ENCODE results near the gene TTC7B.

Gene TTC7B

DNA sequence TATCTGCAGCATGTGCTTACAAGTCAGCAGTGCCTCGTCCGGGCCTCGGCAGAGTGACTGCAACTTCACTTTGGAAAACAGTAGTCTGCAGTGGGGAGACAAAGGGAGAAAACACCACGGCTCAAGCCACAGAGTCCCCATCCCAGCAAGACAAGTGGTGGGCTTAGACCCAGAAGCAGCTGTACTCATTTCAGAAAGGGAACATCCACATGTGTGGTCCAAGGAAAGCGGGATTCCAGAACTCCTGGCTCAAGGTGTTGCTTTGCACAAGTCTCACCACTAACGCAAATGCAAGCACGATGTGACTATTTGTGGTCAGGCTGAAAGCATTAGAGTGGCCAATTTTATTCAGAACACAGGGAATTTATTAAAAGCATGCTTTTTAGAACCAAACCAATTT, 198.3 kb downstream of the TTC7B start:
- no peak for DNase-seq (ENCODE audit: low read depth)

DNA sequence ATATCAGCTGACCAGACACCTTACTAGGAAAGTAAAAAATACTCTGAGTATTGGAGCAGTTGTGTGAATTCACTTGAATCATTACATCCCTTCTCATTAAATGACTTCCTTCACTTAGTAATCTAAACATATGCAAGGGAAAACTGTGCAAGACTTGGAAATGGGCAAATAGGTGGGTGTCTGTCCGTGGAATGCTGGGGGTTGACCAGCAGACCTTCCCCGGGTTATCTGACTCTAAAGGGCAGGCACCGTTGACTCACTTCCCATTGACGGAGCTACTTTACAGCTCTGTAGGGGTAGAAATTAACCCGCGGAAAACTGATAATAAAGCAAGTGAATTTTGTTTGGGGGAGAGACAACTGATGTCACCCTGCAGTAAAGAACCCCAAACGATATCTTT, 199.3 kb downstream of the TTC7B start:
- no peak for DNase-seq (ENCODE audit: low read depth)

DNA sequence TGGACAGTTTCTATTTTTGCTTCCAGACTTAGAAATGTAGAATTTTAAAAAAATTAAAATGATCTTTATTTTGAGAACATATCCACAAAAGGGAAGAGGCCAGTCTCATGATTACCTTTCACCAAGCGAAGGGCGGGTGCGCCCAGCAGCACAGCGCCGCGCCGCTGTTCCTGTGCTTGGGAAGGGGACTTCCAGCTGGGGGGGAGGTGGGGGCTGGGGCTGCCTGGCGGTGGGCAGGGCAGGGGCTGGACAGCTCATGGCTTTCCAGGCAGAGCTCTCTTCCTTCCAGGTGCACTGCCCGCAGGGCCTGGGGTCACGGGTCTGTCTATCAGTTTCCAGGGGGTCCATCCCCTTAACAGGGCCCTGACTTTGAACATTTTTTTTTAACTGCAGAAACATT, 199.9 kb downstream of the TTC7B start:
- DNase-seq (ENCODE audit: low read depth) = no peak

DNA sequence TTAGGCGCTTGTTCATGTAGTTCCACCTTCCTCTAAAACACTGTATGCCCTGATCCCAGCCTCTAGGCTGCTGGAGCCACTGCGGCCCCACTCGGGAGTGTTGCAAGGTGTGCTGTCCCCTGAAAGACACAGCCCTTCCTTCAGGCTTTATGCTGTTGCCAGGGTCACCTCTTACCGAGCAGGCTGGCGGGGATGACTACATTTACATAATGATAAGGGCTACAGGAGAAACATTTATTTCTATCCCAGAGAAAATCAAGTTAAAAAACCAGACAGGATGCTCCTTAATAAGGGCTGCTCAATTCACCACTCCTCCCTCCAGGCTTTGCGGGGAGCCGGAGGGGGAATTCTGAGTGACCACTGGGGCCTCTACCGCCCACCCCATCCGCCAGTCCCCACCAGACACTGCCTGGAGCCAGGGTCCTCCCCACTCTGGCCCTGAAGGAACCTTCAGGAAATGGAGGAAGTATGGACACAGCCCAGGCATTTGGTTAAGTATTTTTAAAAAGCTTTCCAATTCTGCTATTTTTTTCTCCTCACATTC, 200.6 kb downstream of the TTC7B start:
- DNase-seq (ENCODE audit: low read depth) = no peak

DNA sequence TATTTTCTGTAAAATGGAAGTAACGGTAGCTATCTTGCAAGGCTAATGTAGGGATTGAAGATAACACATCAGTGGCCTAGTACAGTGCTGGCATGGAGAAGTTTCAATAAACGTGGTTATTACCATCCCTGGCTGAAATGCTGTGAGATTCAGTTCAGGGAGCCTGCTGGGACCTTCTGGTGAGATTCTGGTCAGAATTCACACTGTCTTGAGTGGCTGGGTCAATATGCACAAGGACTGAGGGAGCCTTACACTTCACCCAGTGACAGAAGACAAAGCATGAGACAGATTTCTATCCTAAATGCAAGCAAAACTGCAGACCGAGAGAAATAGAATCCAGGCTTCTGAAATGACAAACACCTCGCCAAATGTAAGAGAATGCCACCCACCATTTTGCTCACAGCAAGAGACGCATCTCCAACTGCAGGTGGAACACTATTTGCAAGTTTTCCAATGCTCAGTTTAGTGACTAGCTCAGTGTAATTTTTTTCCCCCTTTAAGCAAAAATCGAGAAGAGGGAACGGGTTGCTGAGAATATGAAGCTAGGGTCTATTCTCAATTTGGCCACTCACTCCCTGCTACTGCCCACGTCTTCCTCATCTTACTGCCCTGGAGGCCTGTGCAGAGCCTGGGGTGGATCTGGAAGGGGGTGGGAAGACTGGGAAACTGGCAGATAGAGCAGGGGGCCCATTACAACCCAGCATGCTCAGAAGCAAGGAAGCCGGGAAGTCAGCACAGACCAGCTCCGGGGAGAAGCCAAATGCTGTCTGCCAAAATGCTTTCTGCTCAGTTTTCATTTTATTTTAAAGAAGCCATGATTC, 201.3 kb downstream of the TTC7B start:
- DNase-seq (ENCODE audit: low read depth) = no peak

DNA sequence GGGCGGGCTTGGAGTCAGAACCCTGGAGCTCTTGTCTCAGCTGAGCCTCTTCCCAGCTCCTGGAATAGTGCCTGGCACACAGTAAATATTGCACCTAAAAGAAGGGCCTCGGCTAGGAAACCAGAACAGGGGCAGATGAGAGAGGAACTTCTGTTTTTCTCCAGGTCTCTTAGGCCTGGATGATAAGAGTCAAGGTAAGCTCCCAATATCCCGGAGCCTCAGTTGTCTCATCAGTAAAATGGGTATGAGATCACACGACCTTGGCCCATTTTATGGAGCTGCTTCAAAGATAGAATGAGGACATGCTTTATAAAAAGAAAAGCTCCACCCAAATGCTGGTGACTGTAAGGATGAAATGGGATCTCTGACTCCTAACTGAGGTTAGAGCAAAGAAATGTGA, 202.2 kb downstream of the TTC7B start:
- no peak for DNase-seq (ENCODE audit: low read depth)

DNA sequence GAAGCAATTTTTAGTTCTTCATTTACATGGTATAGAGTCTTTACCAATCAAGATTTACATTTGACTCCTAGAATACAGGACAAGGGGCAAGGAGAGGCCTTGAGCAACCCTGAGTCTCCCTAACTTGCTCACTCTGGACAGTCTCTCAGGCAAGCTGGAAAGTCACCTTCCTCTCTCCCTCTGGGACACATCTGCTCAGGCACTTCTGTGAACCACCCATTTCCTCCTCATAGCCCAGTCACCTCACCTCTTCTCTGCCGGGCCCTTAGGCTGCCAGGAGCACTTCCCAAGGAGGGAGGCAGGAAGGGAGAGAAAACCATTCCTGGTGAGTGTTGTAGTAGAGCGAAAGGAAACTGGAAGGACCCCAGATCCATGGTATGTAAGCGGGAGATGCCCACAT, 202.8 kb downstream of the TTC7B start:
- DNase-seq (ENCODE audit: low read depth) = no peak

DNA sequence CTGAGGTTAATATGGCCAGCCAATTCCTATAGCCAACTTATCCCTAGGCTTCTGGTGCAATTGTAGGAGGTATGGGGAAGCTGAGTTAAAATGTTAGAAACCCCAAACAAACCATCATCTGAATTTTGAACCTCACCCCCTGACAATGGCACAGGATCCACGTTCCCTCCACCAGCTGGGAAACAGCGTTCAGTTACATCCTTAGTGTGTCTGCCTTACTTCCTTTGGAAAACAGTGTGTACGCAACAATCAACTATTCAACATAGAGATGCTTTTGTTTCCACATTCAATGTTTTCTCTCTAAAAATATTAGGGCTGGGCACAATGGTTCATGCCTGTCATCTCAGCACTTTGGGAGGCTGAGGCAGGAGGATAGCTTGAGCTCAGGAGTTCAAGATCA, 203.4 kb downstream of the TTC7B start:
- no peak for DNase-seq (ENCODE audit: low read depth)

DNA sequence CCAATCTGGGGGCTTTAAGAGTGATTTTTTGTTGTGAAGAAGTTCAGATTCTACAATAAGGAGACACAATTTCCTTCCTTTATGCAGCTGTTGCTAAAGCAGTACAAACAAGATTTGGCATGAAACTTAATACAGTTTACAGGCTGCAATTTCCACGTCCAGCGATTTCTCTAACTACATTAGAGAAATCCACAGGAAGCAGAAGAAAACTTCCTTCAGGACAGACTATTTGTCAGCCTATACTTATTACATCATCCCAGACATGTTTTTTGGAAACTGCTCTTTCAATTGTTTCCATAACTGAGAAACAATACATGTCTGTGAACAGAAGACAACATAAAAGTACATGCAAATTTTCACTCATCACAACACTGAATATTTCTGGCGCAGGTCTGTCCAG, 204.3 kb downstream of the TTC7B start:
- DNase-seq (ENCODE audit: low read depth) = no peak

DNA sequence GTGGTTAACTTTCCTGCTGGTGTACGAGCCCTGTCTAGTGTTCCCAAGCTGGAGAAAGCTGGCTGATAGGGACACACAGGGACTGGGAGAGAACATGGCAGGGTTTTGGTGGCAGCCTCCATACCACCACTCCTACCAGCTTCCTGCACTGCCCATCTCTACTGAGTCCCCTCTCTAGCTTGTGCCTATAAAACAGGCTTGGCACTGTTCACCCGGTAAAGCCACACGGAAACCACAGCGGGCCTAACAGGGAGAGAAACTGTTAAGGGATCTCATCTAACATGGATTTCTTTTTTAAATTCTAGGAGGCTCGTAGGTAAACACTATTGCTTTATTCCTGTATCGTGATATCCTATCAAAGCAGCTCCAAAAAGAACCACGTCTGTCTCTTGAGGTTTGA, 204.7 kb downstream of the TTC7B start:
- no peak for DNase-seq (ENCODE audit: low read depth)

DNA sequence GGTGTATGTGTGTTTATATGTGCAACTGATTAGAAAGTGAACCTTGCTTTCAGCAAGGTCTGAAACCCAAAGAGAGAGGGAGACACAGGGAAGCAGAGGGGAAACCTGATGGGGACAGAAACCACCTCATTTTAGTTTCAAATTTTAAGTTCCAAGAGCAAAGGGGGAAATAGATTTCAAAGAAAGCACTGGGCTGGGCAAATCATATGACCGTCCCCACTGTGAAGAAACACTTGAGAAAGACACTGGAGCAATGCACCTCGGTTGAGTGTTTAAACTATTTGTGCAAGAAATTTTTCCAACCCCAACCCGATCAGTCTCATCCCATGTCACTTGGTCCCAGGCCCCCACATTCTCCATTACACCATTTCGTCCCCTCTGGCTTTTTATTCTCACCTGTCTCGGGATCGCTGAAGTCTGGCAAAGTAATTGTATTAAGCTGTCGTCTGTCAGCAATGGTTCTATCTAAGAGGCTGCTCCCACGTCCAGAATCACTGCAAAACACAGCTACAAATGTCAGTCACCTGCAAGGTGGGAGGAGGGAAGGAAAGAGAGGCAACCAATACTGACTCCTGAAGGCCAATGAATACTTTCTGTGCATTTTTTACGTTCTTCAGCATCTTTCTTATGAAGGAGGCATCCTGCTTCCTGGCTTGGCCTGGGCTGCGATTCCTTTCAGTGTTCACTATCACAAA, 205.7 kb downstream of the TTC7B start:
- DNase-seq (ENCODE audit: low read depth) = no peak

DNA sequence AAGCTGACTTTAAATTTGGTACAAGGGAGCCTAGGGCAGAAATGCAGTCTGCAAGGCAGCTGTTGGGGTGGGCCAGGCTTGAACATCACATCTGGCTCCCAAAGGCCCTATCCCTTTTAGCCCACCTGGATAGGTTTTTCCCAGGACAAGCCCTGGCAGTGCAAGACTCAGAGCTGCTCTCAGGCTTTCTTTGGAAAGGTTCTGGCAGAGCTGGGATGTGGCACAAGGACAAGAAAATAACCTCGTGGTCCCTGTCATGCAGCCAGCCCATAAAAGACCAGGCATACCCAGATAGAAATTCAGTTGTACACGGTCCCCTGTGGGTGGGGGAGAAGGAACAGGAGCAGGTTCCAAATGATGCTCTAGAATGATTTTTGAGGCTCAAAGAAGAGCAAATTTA, 206.9 kb downstream of the TTC7B start:
- DNase-seq (ENCODE audit: low read depth) = no peak

DNA sequence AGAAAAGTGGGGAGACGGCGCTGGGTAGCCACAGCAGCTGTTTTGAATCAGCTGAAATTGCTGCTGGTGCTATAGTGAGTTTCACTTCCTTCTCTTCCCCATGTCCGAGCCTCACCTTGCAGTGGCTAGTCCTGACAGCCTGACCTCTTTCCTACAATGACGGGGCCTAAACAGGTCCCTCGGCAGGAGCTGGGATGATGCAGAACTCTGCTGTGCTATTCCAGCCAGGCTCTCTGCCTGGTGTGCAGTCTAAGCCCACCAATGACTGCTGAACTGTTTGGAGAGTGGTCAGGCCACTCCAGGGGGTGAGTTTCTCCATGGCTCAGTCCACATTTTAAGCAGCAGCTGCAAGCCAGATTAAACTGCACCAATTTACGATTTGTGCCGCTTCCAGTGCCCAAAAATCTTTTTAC, 207.3 kb downstream of the TTC7B start:
- DNase-seq (ENCODE audit: low read depth) = no peak

DNA sequence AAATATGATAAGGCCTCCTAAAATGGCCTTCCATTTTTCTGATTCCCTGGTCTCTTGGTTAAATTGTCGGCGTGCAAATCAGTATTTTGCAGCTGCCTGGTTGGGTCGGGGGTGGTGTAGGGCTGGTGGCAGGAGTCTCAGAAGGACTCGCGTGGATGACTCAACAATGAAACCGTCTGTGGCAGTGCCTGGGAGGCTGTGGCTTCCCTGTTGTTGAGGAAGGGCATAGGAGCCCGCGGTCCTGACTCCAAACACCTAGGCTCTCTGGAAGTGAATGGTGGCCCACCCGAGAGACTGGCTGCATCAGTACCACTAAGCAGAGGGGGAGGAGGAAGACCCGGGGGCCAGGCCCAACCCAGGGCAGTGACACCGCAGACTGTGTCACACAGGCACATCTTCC, 207.9 kb downstream of the TTC7B start:
- DNase-seq (ENCODE audit: low read depth) = no peak

DNA sequence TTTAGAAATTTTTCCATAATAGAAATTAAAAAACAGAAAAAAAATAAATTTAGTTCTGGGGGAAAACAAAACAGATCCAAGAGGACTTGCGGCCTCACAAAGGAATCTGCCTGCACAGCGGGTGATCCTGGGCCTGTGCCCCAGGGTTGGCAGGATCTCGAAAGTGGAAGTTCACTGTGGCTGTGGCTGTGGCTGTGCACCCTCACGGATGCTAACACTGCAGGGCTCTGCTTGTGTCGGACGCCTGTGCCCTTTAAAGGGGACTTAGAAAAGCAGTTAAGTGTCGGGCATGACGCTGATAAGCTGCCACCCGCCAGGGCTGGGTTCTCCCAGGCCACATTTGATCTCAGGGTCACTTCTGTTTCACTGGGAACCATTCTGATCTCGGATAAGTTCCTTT, 209.1 kb downstream of the TTC7B start:
- DNase-seq (ENCODE audit: low read depth) = no peak

DNA sequence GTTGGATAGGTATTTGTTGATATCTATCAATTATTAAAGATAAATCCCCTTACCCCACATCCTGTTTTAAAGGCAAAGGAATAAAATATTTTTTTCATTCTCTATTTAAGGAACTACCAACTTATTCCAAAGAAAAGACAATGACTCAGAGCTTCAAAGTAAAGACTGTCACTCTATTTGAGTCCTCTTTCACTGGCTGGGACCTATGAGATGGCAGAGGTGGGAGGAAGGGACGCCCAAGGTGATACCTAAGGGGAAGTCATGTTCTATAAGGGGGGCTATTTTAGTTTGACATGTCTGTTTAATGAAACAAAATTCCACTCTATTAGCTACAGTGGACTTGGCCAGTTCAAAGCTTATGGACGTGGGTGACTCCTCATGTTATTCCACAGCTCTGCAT, 209.8 kb downstream of the TTC7B start:
- DNase-seq (ENCODE audit: low read depth) = no peak

DNA sequence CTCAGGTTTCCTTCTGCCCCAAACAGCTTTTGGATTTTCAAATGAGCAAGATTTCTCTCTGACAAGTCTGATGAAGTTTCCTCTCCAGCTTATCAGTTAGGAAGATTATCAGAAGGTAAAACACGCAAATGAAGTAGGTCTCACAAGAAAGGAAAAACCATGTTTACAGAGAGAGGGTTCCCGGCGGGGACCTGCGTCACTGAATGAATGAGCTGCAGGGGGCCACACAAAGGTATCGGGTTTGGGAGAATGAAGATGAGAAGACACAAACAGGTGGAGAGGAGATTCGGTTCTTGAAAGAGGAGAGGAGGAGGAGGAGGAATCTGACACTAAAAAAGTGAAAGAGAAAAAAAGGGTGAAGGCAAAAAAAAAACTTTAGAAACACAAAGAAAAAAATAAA, 210.8 kb downstream of the TTC7B start:
- no peak for DNase-seq (ENCODE audit: low read depth)

DNA sequence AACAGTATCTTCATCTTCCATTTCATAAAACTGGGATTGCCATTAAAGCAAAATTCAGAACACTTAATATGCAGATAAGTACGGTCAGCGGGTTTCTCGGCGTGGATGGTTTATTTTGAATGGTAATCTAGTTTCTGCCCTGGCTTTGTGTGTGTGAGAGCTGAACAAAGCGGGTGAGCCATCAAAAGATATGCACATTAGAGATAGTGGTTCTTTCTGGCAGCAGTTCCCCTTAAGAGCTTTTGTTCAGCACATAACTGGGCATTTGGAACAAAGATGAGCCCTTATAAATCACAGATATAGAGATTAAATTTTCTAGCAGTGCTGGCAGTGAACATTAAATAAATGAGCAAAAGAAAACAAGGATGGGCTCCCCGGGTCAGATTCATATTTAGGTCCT, 211.9 kb downstream of the TTC7B start:
- no peak for DNase-seq (ENCODE audit: low read depth)

DNA sequence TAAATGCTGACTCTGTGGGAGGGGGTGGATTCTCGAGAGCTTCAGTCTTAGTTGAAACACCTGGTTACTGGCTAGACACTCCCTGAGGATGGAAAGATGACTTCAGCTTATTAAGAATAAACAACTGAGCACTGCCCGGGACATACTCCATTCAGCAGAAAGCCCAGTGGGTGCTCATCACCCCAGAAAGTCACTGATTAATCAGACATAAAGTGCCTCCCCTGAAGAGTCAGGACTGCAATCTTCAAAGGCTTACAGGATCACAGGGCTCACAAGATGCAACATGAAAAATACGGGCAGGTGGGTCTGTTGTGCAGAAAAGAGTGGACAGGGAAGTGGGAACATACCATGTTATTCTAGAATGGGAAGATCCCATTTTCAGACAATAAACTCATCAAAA, 212.4 kb downstream of the TTC7B start:
- no peak for DNase-seq (ENCODE audit: low read depth)

DNA sequence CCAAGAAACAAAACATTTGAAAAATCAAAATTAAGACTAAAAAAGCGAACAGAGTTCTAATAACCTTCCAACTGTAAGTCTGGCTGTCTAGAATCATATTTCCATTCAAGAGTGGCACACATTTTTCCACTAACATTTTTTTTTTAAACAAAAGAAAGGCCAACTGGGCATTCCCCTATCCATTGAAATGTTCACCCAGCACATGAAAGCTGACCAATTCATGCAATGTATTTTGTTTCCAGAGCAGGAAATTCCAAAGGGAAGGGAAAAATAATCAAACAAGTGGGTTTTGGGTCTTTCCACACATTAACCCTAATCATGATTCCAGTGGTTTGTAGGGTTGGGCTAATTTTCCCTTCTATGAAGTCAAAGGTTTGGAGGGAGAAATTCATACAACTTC, 212.9 kb downstream of the TTC7B start:
- DNase-seq (ENCODE audit: low read depth) = no peak

DNA sequence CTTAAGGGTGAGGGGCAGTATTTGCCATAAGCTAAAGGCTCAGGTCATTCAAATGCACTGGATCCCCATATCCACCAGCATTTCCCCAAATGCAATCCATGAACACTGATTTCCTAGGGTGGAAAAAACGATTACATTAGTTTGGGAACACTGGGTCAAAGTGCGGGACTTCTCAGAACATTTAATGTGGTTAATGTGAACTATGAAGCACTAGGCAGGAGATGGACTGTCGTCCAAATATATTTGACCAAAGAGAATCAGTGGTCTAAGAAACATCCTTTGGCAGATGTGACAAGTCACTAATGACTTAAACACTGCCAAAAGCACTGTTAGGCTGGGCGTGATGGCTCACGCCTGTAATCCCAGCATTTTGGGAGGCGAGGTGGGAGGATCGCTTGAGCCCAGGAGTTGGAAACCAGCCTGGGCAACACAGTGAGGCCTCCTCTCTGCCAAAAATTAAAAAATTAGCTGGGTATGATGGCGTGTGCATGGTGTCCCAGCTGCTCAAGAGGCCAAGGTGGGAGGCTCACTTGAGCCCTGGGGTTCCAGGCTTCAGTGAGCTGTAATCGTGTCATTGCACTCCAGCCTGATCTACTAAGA, 214.0 kb downstream of the TTC7B start:
- DNase-seq (ENCODE audit: low read depth) = no peak

DNA sequence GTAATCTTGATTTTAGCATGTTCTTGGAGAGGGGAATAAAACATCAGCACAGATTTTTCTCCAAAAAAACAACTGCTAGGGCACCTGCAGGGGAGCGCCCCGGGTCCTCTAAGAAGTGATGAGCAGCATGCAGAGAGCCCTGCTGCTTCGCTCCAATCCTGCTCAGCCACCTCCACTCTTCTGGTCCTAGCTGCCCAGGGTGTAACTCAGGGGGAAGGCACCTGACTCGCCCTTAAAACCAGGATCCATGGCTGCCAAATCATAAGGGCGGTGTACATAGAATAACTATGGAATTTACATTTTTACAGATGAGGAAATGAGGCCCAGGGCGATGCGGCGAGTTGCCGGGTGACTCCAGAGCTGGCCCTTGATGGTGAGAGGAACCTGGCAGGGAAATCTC, 214.7 kb downstream of the TTC7B start:
- no peak for DNase-seq (ENCODE audit: low read depth)

DNA sequence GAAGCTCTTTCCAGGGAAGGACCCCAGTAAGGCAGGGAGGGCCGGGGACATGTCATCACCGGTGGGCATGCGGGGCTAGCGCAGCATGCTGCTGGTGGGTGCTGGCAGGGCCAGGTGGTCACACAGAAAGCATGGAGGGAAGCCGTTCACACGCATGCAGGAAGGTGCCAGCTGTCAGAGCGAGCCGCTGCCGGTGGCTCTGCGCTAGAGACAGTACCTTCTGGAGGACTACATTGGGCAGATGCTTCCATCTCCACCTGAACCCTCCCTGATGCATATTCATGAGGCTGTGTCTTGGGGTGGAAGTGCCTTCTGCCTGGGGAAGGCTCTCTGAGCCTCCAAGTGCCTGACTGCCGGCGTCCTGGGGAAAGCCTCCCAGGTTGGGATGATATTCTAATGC, 215.6 kb downstream of the TTC7B start:
- DNase-seq (ENCODE audit: low read depth) = no peak

Data from activated T-helper 1 cell treated with Interleukin-2 at 50 U/mL for 16 hours (primary cell).